ENCODE measurements around the gene GP5.

GP5 gene

GRCh38 chr3:194440756-194441155, 41.7 kb upstream of the GP5 start:
- TF ChIP-seq CTCF (IDR thresholded peaks at IDR 0.05; ENCODE audit: low read depth, low read length, missing control alignments), result no peak
- H3K4me3 ChIP-seq (replicated peaks; ENCODE audit: low read depth, low read length), result no peak overlapping the region
- DNase-seq (ENCODE audit: extremely low read depth, low read depth), result no peak

GRCh38 chr3:194439881-194440550, 41.0 kb upstream of the GP5 start:
- DNase-seq (ENCODE audit: extremely low read depth, low read depth), result no peak
- no peak for TF ChIP-seq CTCF (IDR thresholded peaks at IDR 0.05; ENCODE audit: low read depth, low read length, missing control alignments)

GRCh38 chr3:194434503-194434902, 35.4 kb upstream of the GP5 start:
- no peak overlapping the region for H3K4me3 ChIP-seq (replicated peaks; ENCODE audit: low read depth, low read length)
- TF ChIP-seq CTCF (IDR thresholded peaks at IDR 0.05; ENCODE audit: low read depth, low read length, missing control alignments), result no peak
- no peak for DNase-seq (ENCODE audit: extremely low read depth, low read depth)

More at GRCh38 chr3:194439881-194440550, 41.0 kb upstream of the GP5 start:
- H3K4me3 ChIP-seq (replicated peaks; ENCODE audit: low read depth, low read length), result no peak overlapping the region

GRCh38 chr3:194431554-194431953, 32.5 kb upstream of the GP5 start:
- no peak overlapping the region for H3K4me3 ChIP-seq (replicated peaks; ENCODE audit: low read depth, low read length)
- TF ChIP-seq CTCF (IDR thresholded peaks at IDR 0.05; ENCODE audit: low read depth, low read length, missing control alignments), result no peak
- DNase-seq (ENCODE audit: extremely low read depth, low read depth), result no peak

GRCh38 chr3:194425399-194425798, 26.3 kb upstream of the GP5 start:
- DNase-seq (ENCODE audit: extremely low read depth, low read depth), result no peak
- no peak overlapping the region for H3K4me3 ChIP-seq (replicated peaks; ENCODE audit: low read depth, low read length)
- TF ChIP-seq CTCF (IDR thresholded peaks at IDR 0.05; ENCODE audit: low read depth, low read length, missing control alignments), result no peak

GRCh38 chr3:194424953-194425352, 25.9 kb upstream of the GP5 start:
- DNase-seq (ENCODE audit: extremely low read depth, low read depth), result no peak
- H3K4me3 ChIP-seq (replicated peaks; ENCODE audit: low read depth, low read length), result no peak overlapping the region
- no peak for TF ChIP-seq CTCF (IDR thresholded peaks at IDR 0.05; ENCODE audit: low read depth, low read length, missing control alignments)

GRCh38 chr3:194424373-194424772, 25.3 kb upstream of the GP5 start:
- TF ChIP-seq CTCF (IDR thresholded peaks at IDR 0.05; ENCODE audit: low read depth, low read length, missing control alignments), result no peak
- no peak overlapping the region for H3K4me3 ChIP-seq (replicated peaks; ENCODE audit: low read depth, low read length)
- DNase-seq (ENCODE audit: extremely low read depth, low read depth), result no peak

Data from HFF-Myc (cell line).